HepG2 (cell line): ENCODE data around the gene TOR1A. TPM values are rescaled to one million over a fixed set of nuclear protein-coding genes. Genes with fewer than 3 reads are reported as not detected.
A peak's percentile ranks its signal among the peaks of the same experiment; 100 is the strongest.

ENCODE experiments used
- ATF2 ChIP-seq: sonication (generic); formaldehyde crosslinking; IDR thresholded peaks from 2 replicates; pipeline ENCODE4 v1.4.0; 2020; ENCODE audit warnings: missing genetic modification reagents
- FOXK2 ChIP-seq: fragments of 450-650 bp; IDR thresholded peaks from 2 replicates; pipeline ENCODE4 v1.6.1; 2016
- SIN3B ChIP-seq: fragments of 150-350 bp; IDR thresholded peaks from 2 replicates; pipeline ENCODE4 v1.6.1; 2014; ENCODE audit warnings: low read length
- SMARCE1 ChIP-seq: fragments of 450-650 bp; IDR thresholded peaks from 2 replicates; pipeline ENCODE4 v1.6.1; 2017; ENCODE audit warnings: borderline replicate concordance
- TGIF2 ChIP-seq: IDR thresholded peaks from 2 replicates; pipeline ENCODE4 v1.6.1; 2016; ENCODE audit warnings: control low read depth, missing compliant biosample characterization
- ZFP41 ChIP-seq: sonication (generic); formaldehyde crosslinking; IDR thresholded peaks from 2 replicates; pipeline ENCODE4 v1.4.0; 2020; ENCODE audit warnings: mild to moderate bottlenecking, missing genetic modification reagents, borderline replicate concordance
- ZNF207 ChIP-seq: fragments of 450-650 bp; IDR thresholded peaks from 2 replicates; pipeline ENCODE4 v1.6.1; 2016; ENCODE audit warnings: antibody characterized with exemption, borderline replicate concordance
- ZNF282 ChIP-seq: fragments of 450-650 bp; IDR thresholded peaks from 2 replicates; pipeline ENCODE4 v1.6.1; 2018; ENCODE audit not compliant: partially characterized antibody
- ZNF644 ChIP-seq: IDR thresholded peaks from 2 replicates; pipeline ENCODE4 v1.6.1; 2016; ENCODE audit warnings: low read depth
- ZNF678 ChIP-seq: sonication (generic); formaldehyde crosslinking; IDR thresholded peaks from 2 replicates; pipeline ENCODE4 v1.4.0; 2020; ENCODE audit warnings: mild to moderate bottlenecking, missing genetic modification reagents
- ZNF710 ChIP-seq: sonication (generic); formaldehyde crosslinking; IDR thresholded peaks from 2 replicates; pipeline ENCODE4 v1.5.0; 2020; ENCODE audit warnings: mild to moderate bottlenecking, missing genetic modification reagents, borderline replicate concordance
- ZNF720 ChIP-seq: sonication (generic); formaldehyde crosslinking; IDR thresholded peaks from 2 replicates; pipeline ENCODE4 v1.4.0; 2020; ENCODE audit warnings: missing genetic modification reagents
- ZNF784 ChIP-seq: sonication (generic); formaldehyde crosslinking; IDR thresholded peaks from 2 replicates; pipeline ENCODE4 v1.5.1; 2020; ENCODE audit warnings: missing genetic modification reagents, mild to moderate bottlenecking, borderline replicate concordance
- polyA plus RNA-seq, 8 experiments: library from polyadenylated mRNA; depleted of rRNA in 3 of 8; stranded (reverse) in 7 of 8; unstranded in 1 of 8; fragments of >200 nt; fragmentation: Illumina TruSeq in 4 of 8; extraction: Trizol in 4 of 8; gene quantifications; 2 replicates each; pipeline versions ENCODE4 v1.2.1 to v1.2.3, GENCODE V29; 2011 to 2016; ENCODE audit warnings: low read depth in 4 of 8, missing spikeins in 1 of 8, mixed read lengths in 1 of 8; ENCODE audit not compliant: insufficient read depth in 1 of 8
- total RNA-seq, 5 experiments: library from RNA; depleted of rRNA; stranded (reverse); fragments of >200 nt; fragmentation: Illumina TruSeq; extraction: Trizol; gene quantifications; 2 replicates each; pipeline ENCODE4 v1.2.3, GENCODE V29; 2016; ENCODE audit warnings: low read depth in 1 of 5
- TF ChIP-seq, protein P1 (sequence below): sonication (generic); formaldehyde crosslinking; IDR thresholded peaks from 2 replicates; pipeline ENCODE4 v1.4.0; 2020; ENCODE audit warnings: missing genetic modification reagents
- TF ChIP-seq, protein P2 (sequence below): sonication (generic); formaldehyde crosslinking; IDR thresholded peaks from 2 replicates; pipeline ENCODE4 v1.4.0; 2020; ENCODE audit warnings: missing genetic modification reagents
- TF ChIP-seq, protein P3 (sequence below), 2 experiments: fragments of 450-650 bp in 1 of 2; sonication (generic) in 1 of 2; formaldehyde crosslinking; IDR thresholded peaks; 2 replicates each; pipeline versions ENCODE4 v1.5.0 to v1.8.0; 2020 to 2022; ENCODE audit warnings: mild to moderate bottlenecking in 1 of 2, missing genetic modification reagents in 1 of 2
- TF ChIP-seq, protein P4 (sequence below): sonication (generic); formaldehyde crosslinking; IDR thresholded peaks from 2 replicates; pipeline ENCODE4 v1.8.1; 2023; ENCODE audit warnings: mild to moderate bottlenecking, missing genetic modification reagents

The TOR1A gene
- total and polyA plus RNA-seq, 2 of the 13 experiments (the other 11 are each of a cell fraction or from before 2014, with no cell fraction given), result 31.6 to 41.4 TPM

- TF ChIP-seq ZNF784 (CRISPR knock-in tag) (peak; percentile 67; the same call in 1 of the 2 replicates), TGIF2 (CRISPR knock-in tag) (peak; percentile 75; the same call in 1 of the 2 replicates), FOXK2 (peak; percentile 97), ZNF282 (no peak), SIN3B (peak; percentile 22; the same call in 1 of the 2 replicates), ZNF720 (no peak), ZNF207 (no peak), ZNF678 (CRISPR knock-in tag) (no peak), ATF2 (peak; percentile 85), ZFP41 (no peak), SMARCE1 (no peak), ZNF644 (peak; percentile 20; the same call in 1 of the 2 replicates), ZNF710 (CRISPR knock-in tag) (0 out of 2 replicates have a peak, but pooled peaks have one; percentile 50)
- TF ChIP-seq, protein P1, sequence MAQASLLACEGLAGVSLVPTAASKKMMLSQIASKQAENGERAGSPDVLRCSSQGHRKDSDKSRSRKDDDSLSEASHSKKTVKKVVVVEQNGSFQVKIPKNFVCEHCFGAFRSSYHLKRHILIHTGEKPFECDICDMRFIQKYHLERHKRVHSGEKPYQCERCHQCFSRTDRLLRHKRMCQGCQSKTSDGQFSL (CRISPR knock-in tag), result no peak
- TF ChIP-seq, protein P2, sequence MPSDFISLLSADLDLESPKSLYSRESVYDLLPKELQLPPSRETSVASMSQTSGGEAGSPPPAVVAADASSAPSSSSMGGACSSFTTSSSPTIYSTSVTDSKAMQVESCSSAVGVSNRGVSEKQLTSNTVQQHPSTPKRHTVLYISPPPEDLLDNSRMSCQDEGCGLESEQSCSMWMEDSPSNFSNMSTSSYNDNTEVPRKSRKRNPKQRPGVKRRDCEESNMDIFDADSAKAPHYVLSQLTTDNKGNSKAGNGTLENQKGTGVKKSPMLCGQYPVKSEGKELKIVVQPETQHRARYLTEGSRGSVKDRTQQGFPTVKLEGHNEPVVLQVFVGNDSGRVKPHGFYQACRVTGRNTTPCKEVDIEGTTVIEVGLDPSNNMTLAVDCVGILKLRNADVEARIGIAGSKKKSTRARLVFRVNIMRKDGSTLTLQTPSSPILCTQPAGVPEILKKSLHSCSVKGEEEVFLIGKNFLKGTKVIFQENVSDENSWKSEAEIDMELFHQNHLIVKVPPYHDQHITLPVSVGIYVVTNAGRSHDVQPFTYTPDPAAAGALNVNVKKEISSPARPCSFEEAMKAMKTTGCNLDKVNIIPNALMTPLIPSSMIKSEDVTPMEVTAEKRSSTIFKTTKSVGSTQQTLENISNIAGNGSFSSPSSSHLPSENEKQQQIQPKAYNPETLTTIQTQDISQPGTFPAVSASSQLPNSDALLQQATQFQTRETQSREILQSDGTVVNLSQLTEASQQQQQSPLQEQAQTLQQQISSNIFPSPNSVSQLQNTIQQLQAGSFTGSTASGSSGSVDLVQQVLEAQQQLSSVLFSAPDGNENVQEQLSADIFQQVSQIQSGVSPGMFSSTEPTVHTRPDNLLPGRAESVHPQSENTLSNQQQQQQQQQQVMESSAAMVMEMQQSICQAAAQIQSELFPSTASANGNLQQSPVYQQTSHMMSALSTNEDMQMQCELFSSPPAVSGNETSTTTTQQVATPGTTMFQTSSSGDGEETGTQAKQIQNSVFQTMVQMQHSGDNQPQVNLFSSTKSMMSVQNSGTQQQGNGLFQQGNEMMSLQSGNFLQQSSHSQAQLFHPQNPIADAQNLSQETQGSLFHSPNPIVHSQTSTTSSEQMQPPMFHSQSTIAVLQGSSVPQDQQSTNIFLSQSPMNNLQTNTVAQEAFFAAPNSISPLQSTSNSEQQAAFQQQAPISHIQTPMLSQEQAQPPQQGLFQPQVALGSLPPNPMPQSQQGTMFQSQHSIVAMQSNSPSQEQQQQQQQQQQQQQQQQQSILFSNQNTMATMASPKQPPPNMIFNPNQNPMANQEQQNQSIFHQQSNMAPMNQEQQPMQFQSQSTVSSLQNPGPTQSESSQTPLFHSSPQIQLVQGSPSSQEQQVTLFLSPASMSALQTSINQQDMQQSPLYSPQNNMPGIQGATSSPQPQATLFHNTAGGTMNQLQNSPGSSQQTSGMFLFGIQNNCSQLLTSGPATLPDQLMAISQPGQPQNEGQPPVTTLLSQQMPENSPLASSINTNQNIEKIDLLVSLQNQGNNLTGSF, result peak; percentile 37; the same call in 1 of the 2 replicates
- TF ChIP-seq, protein P3, sequence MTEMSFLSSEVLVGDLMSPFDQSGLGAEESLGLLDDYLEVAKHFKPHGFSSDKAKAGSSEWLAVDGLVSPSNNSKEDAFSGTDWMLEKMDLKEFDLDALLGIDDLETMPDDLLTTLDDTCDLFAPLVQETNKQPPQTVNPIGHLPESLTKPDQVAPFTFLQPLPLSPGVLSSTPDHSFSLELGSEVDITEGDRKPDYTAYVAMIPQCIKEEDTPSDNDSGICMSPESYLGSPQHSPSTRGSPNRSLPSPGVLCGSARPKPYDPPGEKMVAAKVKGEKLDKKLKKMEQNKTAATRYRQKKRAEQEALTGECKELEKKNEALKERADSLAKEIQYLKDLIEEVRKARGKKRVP (CRISPR knock-in tag; IDR thresholded peaks at IDR 0.05), result no peak
- TF ChIP-seq, protein P4, sequence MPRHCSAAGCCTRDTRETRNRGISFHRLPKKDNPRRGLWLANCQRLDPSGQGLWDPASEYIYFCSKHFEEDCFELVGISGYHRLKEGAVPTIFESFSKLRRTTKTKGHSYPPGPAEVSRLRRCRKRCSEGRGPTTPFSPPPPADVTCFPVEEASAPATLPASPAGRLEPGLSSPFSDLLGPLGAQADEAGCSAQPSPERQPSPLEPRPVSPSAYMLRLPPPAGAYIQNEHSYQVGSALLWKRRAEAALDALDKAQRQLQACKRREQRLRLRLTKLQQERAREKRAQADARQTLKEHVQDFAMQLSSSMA (CRISPR knock-in tag), result peak; percentile 67; the same call in 1 of the 2 replicates
Observed at GRCh38 chr9:129823935-129824601, at the start of gene TOR1A (continued).
